ENCODE data around the gene ALDH1B1.

The ALDH1B1 gene

DNA sequence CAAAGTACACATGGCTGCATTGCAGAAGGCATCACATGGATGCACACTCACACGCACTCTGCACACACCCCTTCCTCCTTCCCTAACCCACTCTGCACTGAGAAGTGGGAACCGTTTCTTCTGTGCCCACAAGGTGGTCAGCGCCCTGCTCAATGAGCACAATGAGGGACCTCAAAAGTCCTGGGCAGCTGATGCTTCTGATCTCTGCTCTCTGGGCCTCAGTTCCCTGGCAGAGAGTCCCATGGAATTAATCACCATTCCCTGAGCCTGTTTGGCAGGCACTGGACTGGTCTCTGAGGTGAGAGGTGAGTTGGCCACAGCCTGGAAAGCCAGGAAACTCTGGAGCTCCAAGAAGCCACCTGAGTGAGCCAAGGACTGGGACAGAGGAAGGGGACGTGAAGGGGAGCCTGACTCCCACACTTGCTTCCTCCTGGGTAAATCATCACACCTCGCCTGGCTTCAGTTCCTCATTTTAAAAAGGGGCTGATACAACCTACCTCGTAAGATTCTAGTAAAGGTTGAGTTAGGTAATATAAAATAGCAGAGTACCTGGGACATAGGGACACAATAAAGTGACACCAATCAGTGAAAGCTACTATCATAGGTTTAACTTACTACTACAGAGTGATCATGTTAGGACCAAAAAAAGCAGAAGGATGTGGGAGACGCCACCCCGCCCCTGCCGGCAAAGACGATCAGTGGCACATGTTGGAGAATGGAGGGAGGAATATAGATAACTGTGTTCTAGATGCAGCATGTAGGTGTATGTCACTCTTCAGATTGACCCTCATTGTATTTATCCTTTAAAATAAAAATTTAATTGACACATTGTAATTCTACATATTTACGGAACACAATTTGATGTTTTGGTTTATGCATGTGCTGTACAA lies 52.9 kb downstream of the ALDH1B1 start:
- TF ChIP-seq, protein P1, sequence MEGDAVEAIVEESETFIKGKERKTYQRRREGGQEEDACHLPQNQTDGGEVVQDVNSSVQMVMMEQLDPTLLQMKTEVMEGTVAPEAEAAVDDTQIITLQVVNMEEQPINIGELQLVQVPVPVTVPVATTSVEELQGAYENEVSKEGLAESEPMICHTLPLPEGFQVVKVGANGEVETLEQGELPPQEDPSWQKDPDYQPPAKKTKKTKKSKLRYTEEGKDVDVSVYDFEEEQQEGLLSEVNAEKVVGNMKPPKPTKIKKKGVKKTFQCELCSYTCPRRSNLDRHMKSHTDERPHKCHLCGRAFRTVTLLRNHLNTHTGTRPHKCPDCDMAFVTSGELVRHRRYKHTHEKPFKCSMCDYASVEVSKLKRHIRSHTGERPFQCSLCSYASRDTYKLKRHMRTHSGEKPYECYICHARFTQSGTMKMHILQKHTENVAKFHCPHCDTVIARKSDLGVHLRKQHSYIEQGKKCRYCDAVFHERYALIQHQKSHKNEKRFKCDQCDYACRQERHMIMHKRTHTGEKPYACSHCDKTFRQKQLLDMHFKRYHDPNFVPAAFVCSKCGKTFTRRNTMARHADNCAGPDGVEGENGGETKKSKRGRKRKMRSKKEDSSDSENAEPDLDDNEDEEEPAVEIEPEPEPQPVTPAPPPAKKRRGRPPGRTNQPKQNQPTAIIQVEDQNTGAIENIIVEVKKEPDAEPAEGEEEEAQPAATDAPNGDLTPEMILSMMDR (IDR thresholded peaks at IDR 0.05; ENCODE audit: borderline replicate concordance, insufficient read depth, low read depth, low read length) = no peak
- H3K4me3 ChIP-seq (ENCODE audit: low read depth, low read length) = no peak overlapping the region

DNA sequence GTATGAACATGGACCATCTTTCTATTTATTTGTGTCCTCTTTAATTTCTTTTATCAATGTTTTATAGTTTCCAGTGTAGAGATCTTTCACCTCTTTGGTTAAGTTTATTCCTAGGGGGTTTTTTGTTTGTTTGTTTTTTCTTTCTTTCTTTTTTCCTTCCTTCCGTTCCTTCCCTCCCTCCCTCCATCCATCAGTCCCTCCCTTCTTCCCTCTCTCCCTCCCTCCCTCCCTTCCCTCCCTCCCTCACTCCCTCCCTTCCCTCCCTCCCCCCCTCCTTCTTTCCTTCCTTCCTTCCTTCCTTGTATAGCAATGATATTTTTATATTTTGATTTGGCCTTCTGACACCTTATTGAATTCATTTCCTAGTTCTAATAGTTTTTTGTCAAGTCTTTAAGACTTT lies 55.2 kb downstream of the ALDH1B1 start:
- no peak overlapping the region for H3K4me3 ChIP-seq (ENCODE audit: low read depth, low read length)

More for the DNA sequence above, 55.2 kb downstream of the ALDH1B1 start:
- TF ChIP-seq, protein P1 (IDR thresholded peaks at IDR 0.05; ENCODE audit: borderline replicate concordance, insufficient read depth, low read depth, low read length) = no peak
